ENCODE results near the gene RDM1.

Gene RDM1

DNA sequence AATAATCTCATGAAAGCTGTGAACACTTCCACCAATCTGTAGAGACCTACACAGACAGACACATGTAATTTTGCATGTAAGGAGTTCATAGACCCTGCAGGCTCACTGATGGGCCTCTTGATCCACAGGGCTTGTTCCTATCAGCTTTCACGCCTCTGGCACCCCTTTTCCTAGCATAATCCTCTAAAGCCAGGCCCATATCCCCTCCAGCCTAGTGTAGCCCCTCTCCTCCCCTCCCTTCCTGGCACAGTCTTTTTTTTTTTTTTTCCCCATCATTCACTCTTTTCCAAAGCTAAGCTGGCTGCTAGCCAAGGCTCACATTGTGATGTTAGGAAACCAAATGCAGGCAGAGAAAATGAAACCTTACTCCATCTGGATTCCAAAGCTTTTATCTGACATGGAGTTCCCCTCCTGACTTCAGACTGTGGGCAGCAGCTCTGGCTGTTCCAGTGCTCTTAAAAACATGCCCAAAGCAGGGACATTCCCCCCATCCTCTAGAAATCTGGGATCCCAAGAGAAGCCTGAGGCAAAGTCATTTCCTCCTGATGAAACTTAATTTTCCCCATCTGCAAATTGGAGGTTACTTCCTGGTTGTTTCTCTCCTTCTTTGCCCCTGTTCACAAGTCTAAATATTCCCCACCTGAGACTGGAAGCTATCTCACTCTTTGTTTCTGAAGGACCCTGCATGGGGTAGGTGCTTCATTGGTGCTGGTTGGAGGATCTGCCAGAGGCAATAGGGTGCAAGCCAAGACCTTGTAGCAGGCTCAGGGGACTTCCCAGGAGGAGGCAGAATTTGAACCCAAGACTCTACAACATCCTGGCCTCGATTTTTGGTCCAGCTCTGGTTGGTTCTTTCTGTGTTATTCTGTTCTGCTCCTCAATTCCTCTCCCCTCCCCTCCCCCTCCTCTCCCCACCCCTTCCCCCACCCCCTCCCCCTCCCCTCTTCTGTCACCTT is 40.5 kb downstream of the RDM1 start:
- peak; percentile 57 for DNase-seq (ENCODE audit: low read depth)
- TF ChIP-seq, protein P1, sequence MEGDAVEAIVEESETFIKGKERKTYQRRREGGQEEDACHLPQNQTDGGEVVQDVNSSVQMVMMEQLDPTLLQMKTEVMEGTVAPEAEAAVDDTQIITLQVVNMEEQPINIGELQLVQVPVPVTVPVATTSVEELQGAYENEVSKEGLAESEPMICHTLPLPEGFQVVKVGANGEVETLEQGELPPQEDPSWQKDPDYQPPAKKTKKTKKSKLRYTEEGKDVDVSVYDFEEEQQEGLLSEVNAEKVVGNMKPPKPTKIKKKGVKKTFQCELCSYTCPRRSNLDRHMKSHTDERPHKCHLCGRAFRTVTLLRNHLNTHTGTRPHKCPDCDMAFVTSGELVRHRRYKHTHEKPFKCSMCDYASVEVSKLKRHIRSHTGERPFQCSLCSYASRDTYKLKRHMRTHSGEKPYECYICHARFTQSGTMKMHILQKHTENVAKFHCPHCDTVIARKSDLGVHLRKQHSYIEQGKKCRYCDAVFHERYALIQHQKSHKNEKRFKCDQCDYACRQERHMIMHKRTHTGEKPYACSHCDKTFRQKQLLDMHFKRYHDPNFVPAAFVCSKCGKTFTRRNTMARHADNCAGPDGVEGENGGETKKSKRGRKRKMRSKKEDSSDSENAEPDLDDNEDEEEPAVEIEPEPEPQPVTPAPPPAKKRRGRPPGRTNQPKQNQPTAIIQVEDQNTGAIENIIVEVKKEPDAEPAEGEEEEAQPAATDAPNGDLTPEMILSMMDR (IDR thresholded peaks at IDR 0.05; ENCODE audit: control insufficient read depth, insufficient read depth, low read depth, low read length, missing control alignments) = no peak
- no peak overlapping the region for H3K4me3 ChIP-seq (ENCODE audit: control insufficient read depth, low read depth, low read length)

DNA sequence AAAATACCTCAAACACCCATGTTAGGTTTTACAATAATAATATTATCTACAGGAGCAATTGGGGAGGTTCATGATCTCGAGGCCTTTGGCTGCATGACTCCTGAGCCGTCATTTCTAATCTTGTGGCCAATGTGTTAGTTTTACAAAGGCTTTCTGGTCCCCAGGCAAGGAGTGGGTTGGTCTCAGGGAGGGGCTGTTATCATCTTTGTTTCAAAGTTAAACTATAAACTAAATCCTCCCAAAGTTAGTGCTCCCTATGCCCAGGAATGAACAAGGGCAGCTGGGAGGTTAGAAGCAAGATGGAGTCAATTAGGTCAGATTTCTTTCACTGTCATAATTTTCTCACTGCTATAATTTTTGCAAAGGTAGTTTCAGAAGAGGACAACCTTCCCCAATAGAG is 41.3 kb downstream of the RDM1 start:
- TF ChIP-seq, protein P1 (IDR thresholded peaks at IDR 0.05; ENCODE audit: control insufficient read depth, insufficient read depth, low read depth, low read length, missing control alignments) = no peak
- DNase-seq (ENCODE audit: low read depth) = no peak
- no peak overlapping the region for H3K4me3 ChIP-seq (ENCODE audit: control insufficient read depth, low read depth, low read length)

DNA sequence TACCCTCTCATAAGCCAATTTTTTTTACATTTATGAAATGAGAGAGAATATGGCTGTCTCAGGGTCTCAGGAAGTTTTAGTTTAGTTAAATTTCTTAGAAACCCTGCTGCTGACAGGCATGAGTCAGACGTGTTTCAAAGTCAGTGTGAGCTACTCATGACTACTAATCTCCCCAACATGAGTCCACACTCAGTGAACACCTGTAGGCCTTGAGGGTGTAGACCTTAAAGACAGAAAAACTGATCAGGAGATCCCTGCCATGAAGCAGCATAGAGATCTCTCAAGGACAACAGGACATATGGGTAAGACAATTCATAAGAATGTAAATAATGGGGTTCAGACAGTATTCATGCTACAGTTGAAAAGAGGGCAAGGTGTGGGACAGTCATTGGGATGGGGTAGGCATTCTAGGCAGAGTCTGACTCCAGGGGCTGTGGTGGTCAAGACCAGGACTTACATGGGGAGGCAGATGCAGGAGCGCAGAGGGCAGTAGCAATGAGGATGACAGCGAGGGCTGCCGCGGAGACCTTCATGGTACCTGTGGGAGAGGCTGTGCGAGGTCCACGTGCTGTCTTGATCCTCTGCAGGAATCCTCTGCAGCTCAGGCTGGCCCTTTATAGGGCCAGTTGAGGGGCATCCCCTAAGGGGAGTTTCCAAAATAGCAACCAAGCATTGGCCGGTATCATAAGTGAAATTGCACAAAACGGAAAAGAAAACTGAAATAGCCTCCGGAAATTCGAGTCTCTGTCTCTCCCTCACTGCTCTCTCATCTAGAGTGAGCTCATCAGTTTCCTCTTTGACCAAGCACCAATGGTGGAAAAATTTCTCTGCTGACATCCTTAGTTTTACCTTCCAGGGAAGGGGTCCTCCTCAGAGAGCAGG is 50.6 kb downstream of the RDM1 start, which contains the start of gene CCL5:
Gene CCL5 (minus strand): TSS at position 588 of the 882 bp plus-strand sequence.
- DNase-seq (ENCODE audit: low read depth) = no peak
- TF ChIP-seq, protein P1 (IDR thresholded peaks at IDR 0.05; ENCODE audit: control insufficient read depth, insufficient read depth, low read depth, low read length, missing control alignments) = no peak

DNA sequence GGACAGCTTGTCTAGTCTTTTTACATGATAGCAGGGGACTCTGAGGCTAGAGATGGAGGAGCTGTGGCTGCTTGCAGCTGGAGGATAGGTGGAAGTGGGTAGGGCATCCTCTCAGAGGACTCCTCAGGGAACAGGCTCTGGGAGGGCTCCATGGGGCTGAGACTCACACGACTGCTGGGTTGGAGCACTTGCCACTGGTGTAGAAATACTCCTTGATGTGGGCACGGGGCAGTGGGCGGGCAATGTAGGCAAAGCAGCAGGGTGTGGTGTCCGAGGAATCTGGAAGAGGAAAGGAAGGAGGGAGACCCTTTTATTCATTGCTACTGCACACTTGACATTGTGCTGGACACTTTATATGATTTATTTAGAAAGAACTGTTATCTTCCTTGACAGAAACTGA is 52.2 kb downstream of the RDM1 start:
- DNase-seq (ENCODE audit: low read depth) = no peak
- TF ChIP-seq, protein P1 (IDR thresholded peaks at IDR 0.05; ENCODE audit: control insufficient read depth, insufficient read depth, low read depth, low read length, missing control alignments) = no peak
- no peak overlapping the region for H3K4me3 ChIP-seq (ENCODE audit: control insufficient read depth, low read depth, low read length)

More for the DNA sequence above, 50.6 kb downstream of the RDM1 start, which contains the start of gene CCL5:
- H3K4me3 ChIP-seq (ENCODE audit: control insufficient read depth, low read depth, low read length) = no peak within 1 kb of the TSS

DNA sequence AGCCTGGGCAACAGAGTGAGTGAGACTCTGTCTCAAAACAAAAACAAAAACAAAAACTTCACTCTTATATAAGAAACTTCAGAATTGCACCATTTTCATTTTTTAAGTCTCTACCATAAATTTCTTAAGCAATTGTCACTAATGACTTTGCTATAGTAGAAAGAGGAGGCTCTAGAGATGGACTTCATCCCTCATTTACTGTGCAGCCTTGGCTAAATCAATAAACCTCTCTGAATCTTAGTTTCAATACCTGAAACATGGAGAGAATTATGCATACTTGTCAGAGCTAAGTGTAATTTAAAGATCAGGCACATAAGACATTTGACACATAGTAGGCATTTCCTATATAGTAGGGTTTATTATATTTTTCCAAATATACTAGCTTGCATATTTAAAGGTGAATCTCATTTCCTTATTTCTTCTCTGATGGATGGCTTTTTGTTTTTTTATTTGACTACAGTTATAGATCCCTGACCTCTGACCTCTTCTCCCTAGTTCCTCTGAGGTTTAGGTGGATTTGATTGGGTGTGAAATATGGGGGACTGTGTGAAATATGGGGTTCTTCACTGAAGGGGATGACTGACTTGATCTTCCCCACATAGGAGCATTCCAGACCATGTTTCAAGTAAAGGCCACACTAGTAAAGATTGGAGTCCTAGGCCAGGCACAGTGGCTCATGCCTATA is 53.1 kb downstream of the RDM1 start:
- TF ChIP-seq, protein P1 (IDR thresholded peaks at IDR 0.05; ENCODE audit: control insufficient read depth, insufficient read depth, low read depth, low read length, missing control alignments) = no peak
- no peak overlapping the region for H3K4me3 ChIP-seq (ENCODE audit: control insufficient read depth, low read depth, low read length)
- no peak for DNase-seq (ENCODE audit: low read depth)

DNA sequence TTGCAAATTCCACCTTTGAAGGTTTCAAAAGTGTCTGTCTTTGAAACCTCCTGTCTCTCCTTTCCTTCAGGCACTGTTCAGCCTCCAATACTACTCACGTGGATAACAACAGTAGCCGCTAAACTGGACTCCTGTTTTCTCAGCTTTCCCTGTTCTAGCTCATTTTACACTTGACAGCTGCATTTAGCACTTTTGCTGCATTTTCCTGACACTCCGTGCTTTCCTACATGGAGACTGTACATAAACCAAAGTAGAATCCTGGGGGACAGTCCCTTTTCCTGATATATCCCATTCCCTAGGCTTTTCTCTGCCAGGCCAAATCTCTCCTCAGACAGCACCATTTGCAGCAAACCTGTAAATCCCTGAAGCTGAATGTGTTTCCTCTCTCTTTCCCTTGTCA is 54.0 kb downstream of the RDM1 start:
- no peak for DNase-seq (ENCODE audit: low read depth)
- H3K4me3 ChIP-seq (ENCODE audit: control insufficient read depth, low read depth, low read length) = no peak overlapping the region
- TF ChIP-seq, protein P1 (IDR thresholded peaks at IDR 0.05; ENCODE audit: control insufficient read depth, insufficient read depth, low read depth, low read length, missing control alignments) = no peak
